GM21515 (cell line): ENCODE measurements around the gene IFRD2.
"Not testable (repeated sequence)": the region's sequence is repeated elsewhere in the genome, so short reads cannot be mapped to it uniquely, and the experiment has no call there.

Experiments used
- ATAC-seq: cut with Tn5 transposase; IDR thresholded peaks from one replicate; pipeline ENCODE4 v1.9.1; 2021; ENCODE audit not compliant: unreplicated experiment

Gene IFRD2

DNA sequence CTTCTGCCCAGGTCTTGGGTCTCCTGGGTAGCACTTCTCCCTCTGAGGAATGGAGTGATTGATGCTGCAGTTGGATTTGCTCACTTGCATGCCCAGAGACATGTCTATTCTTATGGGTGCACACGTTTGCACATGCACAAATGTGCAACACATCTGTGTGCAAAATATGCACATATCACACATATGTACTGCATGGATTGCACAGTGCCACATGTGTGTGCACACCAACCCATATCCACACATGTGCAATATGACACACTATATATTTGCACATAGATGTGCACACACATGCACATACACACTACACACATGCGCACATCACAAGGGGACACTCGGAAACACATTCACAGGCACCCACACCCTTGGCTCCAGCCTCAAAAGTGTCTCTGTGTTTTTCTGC is 24.0 kb downstream of the IFRD2 start:
- ATAC-seq, result no peak

DNA sequence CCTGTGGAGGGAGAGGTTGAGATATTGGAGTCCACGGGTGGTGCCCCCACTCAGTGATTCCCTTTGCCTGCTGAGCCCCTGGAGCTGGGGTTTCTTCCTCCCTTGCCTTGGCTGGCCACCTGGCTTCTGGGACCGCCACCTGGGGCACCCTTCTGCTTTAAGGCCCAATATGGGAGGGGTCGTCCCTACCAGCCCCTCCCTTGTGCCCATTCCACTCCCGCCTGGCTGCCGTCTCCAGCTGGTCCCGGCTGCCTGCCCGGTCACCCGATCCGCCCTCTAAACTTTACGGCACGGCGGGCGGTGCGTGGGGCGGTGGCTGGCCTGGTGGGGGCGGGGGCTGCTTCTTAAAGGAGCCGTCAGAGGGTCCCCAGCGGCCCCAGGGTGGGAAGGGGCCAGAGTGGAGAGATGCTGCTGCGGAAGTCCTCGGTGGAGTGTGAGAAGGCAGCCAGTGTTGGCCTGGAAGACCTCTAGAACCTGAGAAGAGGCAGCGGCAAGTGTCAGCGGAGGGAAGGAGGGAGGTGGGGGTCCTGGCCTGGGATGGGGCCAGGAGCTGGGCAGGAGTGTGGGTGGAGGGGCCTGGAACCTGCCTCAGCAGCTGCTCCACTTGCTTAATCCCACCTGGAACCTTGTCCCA is 24.8 kb downstream of the IFRD2 start:
- no peak for ATAC-seq

DNA sequence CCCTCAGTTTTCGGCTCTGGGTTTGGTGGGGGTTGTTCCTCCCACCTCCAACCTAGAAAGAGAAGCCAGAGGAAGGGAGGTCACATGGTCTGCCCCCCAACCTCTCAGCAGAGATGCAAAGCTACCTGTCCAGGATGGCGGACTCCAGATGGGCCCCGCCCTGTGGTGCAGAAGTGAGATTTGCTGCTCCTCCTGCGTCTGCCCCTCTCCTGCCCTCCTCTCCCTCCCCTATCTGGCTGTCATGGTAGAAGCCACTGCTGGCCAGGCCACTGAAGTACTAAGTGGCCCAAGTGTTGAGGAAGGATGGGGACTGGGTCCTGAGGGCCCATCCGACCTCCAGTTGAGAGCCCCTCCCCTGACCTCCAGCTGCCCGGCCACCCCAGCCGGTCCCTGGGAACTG is 25.4 kb downstream of the IFRD2 start:
- ATAC-seq, result no peak

DNA sequence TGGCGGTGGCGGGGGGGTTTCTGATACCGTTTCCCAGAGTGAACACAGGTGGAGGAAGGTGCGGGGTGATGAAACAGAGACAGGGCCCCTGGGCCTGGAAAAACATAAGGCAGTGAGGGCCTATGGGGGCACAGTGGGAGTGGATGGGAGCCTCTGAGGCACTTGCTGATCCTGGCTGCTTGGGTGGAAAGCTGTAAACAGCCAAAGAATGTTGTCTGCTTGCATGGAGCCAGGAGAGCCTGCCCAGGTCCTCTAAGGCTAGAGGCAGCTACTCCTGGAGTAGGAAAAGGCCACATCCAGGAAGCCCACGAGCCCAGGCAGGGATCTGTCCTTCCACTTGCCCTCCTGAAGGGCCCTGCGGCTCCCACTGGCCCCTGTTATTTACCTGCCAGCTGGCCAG is 26.2 kb downstream of the IFRD2 start:
- ATAC-seq, result no peak

DNA sequence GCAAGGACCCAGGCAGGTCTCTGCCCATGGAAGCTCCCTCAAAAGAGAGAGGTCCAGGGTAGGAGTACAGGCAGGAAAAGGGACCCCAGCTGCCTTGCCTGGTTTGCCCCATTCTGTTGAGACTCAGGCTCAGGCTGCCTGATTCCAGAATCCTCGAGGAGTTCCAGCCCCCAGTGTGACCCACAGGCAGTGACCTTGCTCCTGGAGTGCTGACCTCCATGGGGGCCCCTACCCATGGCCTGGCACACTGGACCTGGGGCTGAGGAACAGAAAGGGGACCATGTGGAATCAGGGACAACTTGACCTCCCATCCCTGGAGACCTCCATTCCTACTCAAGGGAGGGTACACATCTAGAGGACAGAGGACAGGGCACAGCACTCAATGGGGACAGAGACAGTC is 26.7 kb downstream of the IFRD2 start:
- no peak for ATAC-seq

DNA sequence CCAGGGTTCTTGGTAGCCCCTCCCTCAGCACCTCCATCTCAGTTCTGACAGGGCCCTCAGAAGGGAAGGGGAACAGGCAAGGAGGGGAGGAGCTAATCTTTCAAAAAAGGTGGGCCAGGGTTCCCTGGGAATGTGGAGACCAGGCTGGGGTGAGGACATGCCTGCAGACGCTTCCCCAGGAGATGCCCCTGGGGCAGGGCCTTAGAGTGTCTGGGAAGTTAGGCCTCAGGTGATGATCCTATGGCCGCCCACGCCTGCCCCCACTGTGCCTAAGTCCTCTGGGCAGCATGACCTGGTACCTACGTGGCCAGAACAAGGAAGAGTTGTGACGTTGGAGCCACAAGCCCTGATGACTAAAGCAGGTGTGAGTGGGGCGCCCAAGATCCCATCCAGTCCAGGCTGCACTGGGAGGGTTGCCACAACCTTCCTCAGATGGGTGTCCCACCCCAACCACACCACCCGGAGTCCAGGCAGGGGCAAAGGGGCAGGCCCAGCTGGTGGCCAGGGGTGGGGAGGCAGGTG is 27.2 kb downstream of the IFRD2 start:
- no peak for ATAC-seq

DNA sequence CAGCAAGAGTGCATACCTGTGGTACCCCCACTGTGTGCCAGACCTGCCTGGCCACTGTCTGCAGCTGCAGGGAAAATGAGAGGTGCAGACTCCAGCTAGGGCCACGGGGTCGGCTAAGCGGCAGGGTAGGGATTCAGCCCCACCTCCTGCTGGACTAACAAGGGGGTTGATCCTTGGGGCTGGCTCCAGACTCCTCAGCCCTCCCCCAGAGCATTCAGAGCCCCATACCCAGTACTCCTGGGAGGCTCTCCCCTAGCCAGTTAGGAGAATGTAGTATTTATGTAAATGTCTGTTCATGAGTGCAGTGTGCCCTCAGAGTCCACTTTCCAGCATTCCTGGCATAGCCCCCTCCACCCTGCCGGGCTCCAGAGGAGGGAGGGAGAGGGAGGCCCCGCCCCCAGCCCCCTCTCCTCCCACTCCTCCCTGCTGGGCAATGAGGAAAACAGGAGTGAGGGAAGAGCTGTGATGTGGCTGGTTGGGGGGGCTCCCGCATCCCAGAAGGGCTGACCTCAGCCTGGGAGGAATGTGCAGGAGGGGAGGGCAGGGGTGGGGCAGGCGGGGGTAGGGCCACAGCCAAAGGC is 27.8 kb downstream of the IFRD2 start:
- no peak for ATAC-seq

DNA sequence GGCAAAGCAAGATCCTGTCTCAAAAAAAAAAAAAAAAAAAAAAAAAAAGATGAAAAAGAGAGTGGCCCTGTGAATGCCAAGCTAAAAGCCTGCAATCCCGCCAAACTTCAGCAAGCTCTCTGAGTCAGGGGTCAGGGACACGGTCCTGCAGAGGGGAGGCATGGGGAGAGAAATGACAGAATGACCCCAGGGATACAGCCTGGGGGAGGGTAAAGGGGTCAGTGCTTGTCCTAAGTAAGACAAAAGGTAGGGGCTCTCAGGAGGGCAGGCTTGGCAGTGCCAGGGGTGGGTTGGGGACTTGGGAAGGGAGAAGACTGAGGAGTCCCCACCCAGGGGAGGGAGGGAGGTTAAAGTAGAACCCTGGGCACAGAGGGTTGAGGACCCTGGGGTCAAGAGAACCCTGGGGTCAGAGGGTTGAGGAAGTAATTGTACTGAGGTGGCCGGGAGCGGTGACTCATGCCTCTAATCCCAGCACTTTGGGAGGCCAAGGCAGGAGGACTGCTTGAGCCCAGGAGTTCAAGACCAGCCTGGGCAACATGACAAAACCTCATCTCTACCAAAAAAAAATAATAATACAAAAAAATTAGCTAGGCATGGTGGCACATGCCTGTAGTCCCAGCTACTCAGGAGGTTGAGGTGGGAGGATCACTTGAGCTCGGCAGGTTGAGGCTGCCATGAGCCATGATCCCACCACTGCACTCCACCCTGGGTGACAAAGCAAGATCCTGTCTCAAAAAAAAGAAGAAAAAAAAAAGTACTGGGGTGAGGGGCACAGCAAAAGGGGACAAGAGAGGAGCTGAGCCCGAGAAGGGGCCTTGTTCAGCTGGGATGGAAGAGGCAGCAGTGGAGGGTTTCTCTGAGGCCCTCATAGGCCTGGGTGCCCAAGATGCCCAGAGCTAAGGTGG is 28.5 kb downstream of the IFRD2 start:
- ATAC-seq, result no peak

DNA sequence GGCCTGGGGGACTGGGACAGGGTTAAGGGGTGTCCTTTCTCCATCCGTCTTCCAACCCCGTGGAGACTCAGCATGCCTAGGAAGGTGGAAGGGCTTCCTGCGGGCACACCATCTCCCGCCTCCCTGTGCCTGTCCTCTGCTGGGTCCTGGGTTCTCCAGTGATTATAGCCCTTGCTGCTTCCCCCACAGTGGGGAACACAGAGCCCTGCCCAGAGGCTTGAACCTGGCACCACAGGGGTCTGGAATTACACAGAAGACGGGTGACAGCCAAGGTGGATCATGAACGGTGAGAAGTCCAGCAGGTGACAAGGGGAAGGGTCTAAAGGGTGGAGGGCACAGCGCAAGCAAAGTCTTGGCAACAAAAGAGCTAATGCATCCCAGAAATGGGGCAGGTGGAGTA is 29.5 kb downstream of the IFRD2 start:
- ATAC-seq, result no peak

DNA sequence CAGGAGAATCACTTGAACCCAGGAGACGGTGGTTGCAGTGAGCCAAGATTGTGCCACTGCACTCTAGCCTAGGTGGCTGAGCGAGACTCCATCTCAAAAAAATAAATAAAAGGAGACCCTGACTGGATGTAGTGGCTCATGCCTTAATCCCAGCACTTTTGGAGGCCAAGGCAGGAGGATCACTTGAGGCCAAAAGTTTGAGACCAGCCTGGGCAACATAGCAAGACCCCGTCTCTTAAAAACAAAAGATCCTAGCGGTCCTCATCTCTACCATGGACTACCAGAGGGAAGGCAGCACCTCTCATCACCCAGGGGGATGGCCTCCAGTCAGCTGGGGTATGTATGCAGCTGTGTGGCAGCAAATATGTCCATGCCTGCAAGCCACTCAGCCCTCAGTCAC is 30.0 kb downstream of the IFRD2 start:
- not testable (repeated sequence) for ATAC-seq

DNA sequence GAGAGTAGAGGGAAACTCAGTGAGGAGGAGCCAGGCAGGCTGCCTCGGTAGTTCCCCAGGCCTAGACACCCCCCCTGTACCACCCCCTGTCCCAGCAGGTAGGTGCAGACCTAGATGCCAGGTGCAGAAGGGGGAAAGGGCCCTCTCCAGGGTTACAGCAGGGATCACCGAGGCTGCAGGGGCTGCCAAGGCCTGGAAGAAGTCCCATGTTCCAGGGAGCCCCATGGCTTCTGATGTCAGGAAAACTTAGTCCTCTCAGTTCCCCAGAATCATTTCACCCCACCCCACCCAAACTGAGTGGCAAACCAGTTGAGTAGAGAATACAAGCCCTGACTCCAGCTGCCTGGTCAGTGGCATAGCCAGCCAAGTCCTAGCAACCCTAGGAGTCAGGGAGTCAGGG is 30.7 kb downstream of the IFRD2 start:
- no peak for ATAC-seq

DNA sequence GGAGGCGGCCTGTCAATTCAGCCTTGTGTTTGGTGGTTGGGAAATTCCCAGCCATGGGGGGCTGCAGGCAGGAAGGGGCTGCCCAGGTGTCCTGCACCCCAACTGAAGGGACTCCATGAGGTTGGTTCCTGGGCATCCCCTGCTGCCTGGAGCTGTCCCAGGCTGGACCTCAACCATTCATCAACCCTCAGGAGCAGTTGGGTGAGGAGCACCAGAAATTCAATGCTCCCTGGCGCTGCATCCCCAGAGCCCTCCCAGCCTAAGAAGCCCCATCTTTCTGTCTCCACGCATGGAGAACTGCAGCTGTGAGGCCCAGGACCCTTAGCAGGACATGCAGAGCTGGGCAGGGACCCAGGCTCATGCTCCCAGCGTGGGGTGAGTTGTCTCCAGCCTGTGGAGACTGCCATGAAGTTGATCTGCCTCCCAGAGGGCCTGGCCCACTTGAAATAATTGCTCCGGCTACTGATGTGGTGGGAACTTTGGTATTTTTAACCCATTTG is 31.2 kb downstream of the IFRD2 start:
- ATAC-seq, result no peak

DNA sequence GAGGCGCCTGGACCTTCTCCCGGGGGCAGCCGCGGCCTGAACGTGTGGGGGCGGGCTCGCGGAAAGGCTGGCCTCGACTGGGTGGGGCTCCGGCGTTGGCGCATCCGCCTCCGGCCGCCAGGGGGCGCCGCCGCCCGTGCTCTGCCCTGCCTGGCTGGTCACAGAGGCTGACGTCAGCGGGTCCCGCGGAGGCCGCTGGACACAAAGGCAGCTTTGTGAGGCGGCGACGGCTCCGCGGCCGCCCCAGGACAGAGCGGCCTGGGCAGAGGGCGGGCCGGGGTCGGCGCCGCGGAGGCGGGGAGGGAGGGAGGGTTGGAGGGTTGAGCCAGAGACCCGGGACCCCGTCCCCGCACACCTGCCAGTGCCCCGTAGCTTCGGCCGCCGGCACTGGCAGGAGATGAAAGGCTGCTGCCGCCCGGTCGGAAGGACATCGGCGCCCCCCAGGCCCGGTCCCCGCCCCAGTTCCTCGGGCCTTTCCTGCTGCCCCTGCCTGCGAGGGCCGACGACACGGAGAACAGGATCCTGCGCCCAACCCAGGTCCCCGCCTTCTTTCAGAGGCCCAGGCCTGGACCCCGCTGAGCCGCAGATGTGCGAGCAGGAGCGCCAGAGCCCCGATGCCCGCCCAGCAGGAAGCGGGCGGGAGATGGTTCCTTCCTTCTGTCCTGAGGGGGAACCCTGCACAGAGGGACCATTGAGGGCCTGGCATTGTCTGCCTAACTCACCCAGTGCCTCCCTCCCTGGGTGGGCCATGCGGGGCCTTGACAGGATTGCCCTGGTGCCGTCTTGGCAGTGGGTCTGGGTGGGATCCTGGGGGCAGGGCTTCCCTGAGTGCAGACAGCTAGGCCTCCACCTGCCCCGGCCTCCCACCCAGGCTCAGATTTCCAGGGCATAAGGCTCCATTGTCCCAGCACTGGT is 31.9 kb downstream of the IFRD2 start:
- ATAC-seq, result peak; percentile 68

DNA sequence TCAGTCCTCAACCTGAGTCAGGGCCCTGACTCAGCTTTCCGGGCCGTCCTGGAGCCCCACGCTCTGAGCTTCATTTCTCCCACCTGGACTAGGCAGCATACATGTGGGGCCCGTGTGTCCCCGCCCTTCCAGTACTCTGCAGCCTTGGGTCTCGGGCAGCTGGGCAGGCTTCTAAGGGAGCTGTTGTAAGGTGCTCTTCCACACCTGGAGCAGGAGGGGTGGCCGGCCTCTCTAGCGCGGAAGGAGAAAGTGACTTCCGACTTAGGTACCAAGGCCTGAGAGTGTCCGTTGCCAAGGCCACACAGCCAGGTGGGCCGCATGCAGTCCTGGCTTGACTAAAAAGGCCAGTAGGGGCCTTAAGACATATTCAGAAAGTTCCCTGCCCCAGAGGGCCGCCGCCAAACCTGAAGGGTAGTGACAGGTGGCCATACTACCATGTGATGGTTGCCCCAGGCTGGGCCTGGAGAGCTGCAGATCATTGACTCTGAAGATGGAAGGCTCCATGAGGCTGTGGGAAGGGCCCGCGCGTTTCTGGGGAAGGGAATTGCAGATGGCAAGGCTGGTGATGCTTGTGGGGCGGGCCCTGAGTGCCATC is 32.7 kb downstream of the IFRD2 start:
- ATAC-seq, result peak; percentile 23

DNA sequence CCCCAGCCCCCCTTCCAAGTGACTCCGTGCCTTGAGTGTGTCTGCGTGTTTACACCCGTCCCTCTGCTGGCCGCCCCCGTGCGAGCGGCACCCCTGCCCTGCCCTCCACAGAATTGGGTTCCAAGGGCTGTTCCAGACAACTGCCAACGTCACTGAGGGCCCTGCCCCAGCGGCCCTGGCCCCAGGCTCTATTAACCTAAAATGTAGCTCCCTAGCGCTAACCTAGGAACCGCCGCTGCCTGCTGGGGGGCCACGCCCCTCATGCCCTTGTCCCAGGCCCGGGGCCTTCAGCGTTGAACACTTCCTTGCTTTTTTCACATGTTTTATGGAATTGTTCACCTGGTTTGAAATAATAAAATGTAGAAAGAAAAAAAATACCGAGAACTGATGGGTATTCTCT is 33.2 kb downstream of the IFRD2 start:
- ATAC-seq, result no peak

DNA sequence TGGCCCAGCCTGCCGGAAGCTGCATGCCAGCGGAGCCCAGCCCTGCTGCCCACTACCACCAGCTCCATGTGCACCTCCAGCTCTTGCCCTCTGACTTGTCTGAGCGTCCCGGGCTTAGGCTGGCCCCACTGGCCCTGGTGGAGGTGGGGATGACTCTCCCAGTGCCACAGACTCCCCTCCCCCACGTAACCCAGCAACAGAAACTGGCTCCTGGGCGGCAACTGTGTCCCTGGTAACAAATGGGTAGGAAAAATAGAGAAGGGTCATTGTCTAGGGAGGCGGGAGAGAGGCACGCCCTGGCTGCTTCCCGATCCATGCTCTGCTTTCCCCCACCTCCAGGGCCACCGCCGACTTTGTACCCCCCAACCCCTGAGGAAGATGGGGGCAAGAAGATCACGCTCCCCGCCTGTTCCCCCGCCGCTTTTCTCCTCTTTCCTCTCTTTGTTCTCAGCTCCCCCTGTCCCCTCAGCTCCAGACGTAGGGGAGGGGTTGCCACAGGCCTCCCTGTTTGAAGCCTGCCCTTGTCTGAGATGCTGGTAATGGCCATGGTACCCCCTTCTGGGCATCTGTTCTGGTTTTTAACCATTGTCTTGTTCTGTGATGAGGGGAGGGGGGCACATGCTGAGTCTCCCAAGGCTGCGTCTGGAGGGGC is 34.1 kb downstream of the IFRD2 start:
- ATAC-seq, result no peak

DNA sequence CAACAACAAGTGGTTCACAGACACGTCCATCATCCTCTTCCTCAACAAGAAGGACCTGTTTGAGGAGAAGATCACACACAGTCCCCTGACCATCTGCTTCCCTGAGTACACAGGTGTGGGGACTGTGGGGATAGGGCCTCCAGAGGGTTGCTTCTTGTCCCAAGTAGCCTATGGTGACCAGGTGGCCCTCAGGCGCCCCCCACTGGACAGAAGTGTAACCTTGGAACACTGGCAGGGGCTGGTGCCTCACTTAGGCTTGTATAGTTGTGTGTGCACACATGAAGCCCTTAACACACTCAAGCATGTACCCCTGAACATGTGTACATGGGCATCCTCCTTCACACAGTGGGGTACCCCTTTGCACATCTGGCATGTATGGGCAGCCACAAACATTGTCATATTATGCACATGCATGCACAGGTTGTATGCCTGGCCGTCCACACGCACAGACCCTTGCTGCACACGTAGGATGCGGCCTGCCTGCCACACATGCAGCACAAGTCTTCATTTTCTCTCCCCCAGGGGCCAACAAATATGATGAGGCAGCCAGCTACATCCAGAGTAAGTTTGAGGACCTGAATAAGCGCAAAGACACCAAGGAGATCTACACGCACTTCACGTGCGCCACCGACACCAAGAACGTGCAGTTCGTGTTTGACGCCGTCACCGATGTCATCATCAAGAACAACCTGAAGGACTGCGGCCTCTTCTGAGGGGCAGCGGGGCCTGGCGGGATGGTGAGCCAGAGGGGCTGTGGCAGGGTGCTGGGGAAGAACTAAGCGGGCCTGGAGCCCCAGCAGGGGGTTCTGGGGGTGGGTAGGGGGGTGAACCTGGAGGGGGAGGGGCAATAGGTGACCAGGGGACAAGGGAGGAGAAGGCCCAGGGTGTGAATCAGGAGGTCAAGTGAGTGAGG is 35.0 kb downstream of the IFRD2 start:
- ATAC-seq, result no peak

DNA sequence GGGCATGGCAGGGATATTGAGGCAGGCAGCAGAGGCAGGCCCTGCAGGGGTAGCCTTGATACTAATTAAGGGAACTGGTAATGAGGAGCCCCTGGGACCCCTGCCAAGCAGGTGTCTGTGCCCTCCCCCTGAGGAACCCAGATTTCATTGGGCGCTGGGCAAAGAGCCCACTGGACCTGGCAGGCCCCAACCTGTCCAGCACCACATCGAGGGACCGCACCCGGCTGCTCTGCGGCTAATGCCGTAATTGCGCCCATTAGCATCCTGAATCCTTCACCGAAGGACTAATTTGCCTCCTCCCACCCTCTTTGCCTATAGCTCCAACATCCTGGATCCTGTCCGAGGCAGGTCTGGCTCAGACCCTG is 37.0 kb downstream of the IFRD2 start:
- no peak for ATAC-seq
